ENCODE data around the gene INHBE. TPM values are rescaled to one million over a fixed set of nuclear protein-coding genes. Genes with fewer than 3 reads are reported as not detected.

The INHBE gene
- total and polyA plus RNA-seq, 2 of the 8 experiments (the other 6 are each of a cell fraction or from before 2014, with no cell fraction given), result 10.2 to 18.8 TPM

- no peak overlapping the region for H3K4me3 ChIP-seq (ENCODE audit: extremely low read depth in 1 of 4, insufficient read depth in 2 of 4, low read depth in 3 of 4, low read length in 4 of 4)
- POLR2A ChIA-PET (ENCODE audit: partially characterized antibody), result interaction anchor here (1.0 to 1.5 kb wide), 2 partner anchors 48 to 76 kb away, joined by 3 read pairs; no protein-coding TSS in a partner anchor
Observed at GRCh38 chr12:57498132-57498502, 43.0 kb downstream of the INHBE start.

More at GRCh38 chr12:57498132-57498502, 43.0 kb downstream of the INHBE start:
- peaks cover 5% of the 10 kb centered on the region; the same call in 1 of the 2 replicates for H3K79me1 ChIP-seq (ENCODE audit: low read depth, low read length)
- no peaks in the 10 kb centered on the region; a peak in 1 of 4 replicates for H3K9me3 ChIP-seq (ENCODE audit: insufficient read depth in 2 of 2, low read depth in 1 of 2, low read length in 1 of 2)
- CTCF ChIA-PET (ENCODE audit: partially characterized antibody), result interaction anchor here (1.1 to 2.5 kb wide), 4 partner anchors 10 to 21 kb away, joined by 3 to 9 read pairs (median 4); partner anchors contain the start of gene MARS1
- no peak overlapping the region for H3K4ac ChIP-seq (replicated peaks; ENCODE audit: insufficient read length, low read depth, low read length)
- peak; percentile 23 to 27 (median 26); a peak in 3 of 4 replicates for TF ChIP-seq CTCF (IDR thresholded peaks at IDR 0.05; ENCODE audit: control extremely low read depth in 1 of 3, insufficient read depth in 1 of 3, low read depth in 1 of 3, low read length in 3 of 3)
- TF ChIP-seq CEBPB (IDR thresholded peaks at IDR 0.05; ENCODE audit: low read depth, low read length), result no peak
- no peak overlapping the region for H3K14ac ChIP-seq (ENCODE audit: insufficient read length)
- no peaks in the 10 kb centered on the region for H3K27me3 ChIP-seq (replicated peaks in 1 of 4; ENCODE audit: control insufficient read depth in 3 of 4, extremely low read depth in 1 of 4, insufficient read depth in 3 of 4, low read length in 3 of 4)
- WGBS, 2 experiments (ENCODE audit: extremely low coverage in 1 of 2, insufficient coverage in 1 of 2, insufficient read length in 1 of 2, insufficient replicate concordance in 2 of 2, low coverage in 1 of 2, low lambda C conversion rate in 2 of 2, missing lambda C conversion rate in 1 of 2), result 85% methylated on average over 9 of the region's 9 CpGs; no CpG with 5 or more reads in 1 of the 2 experiments
- no peak overlapping the region for H2AFZ ChIP-seq (ENCODE audit: low read length)
- H2BK15ac ChIP-seq (ENCODE audit: low read length), result no peak overlapping the region
- H2AK5ac ChIP-seq (ENCODE audit: low read depth, low read length), result no peak overlapping the region
- no peak overlapping the region for H4K5ac ChIP-seq (ENCODE audit: insufficient read length, low read depth, low read length)
- H3K27ac ChIP-seq (ENCODE audit: low read depth, low read length), result no peak overlapping the region
- H2BK5ac ChIP-seq (ENCODE audit: low read depth, low read length), result no peak overlapping the region; the same call in 1 of the 2 replicates
- H3K23me2 ChIP-seq (ENCODE audit: low read depth, low read length), result no peaks in the 10 kb centered on the region
- peak in 1 of 2 experiments; percentile 56 for DNase-seq (ENCODE audit: low read depth in 1 of 2, low spot score in 2 of 2)
- peaks cover 0 to 3% of the 10 kb centered on the region in 2 experiments; a peak in 1 of 4 replicates for H3K79me2 ChIP-seq (ENCODE audit: control insufficient read depth in 1 of 2, insufficient read depth in 2 of 2, low read length in 2 of 2)
- H4K91ac ChIP-seq (replicated peaks; ENCODE audit: insufficient read length, low read length), result no peak overlapping the region
- no peak overlapping the region for H2BK12ac ChIP-seq (ENCODE audit: low read depth, low read length)
- peaks cover 0 to 2% of the 10 kb centered on the region in 2 experiments for H4K20me1 ChIP-seq (replicated peaks in 1 of 2; ENCODE audit: control insufficient read depth in 1 of 2, insufficient read depth in 2 of 2, low read length in 2 of 2)
- no peak overlapping the region for H4K8ac ChIP-seq (ENCODE audit: extremely low read depth, insufficient read depth, low read length)
- no peak for FAIRE-seq
- no peak overlapping the region for H2BK20ac ChIP-seq (ENCODE audit: low read length)
- H3K18ac ChIP-seq (ENCODE audit: extremely low read depth, low read length), result no peak overlapping the region
- no peak overlapping the region; a peak in 1 of 7 replicates for H3K9ac ChIP-seq (replicated peaks in 1 of 4; ENCODE audit: extremely low read depth in 1 of 4, low read depth in 3 of 4, low read length in 3 of 4)
- H3K56ac ChIP-seq (replicated peaks; ENCODE audit: insufficient read length, low read depth, low read length), result no peak overlapping the region
- H2BK120ac ChIP-seq (replicated peaks; ENCODE audit: low read depth, low read length), result no peak overlapping the region
- no peaks in the 10 kb centered on the region for H3K4me1 ChIP-seq (replicated peaks in 1 of 4; ENCODE audit: control insufficient read depth in 3 of 4, insufficient read depth in 4 of 4, low read length in 3 of 4)
- no peak overlapping the region for H3K23ac ChIP-seq (ENCODE audit: insufficient read length)
- H3K36me3 ChIP-seq (ENCODE audit: control insufficient read depth in 2 of 4, insufficient read depth in 4 of 4, low read length in 3 of 4), result peaks cover 28 to 82% (median 58%) of the 10 kb centered on the region in 4 experiments
- H3K4me2 ChIP-seq (ENCODE audit: insufficient read depth in 1 of 2, low read depth in 2 of 2, low read length in 2 of 2), result no peak overlapping the region
